GM23248 (cell line): ENCODE data around the gene ADAM15. TPM values are rescaled to one million over a fixed set of nuclear protein-coding genes. Genes with fewer than 3 reads are reported as not detected.

Experiments
- DNase-seq: peaks from one replicate; pipeline ENCODE4 v3.0.0-alpha.2; 2015
- H2AFZ ChIP-seq: fragments of 200-600 bp; sonication (generic); 2 replicates; pipeline ENCODE4 v1.6.1; 2016; ENCODE audit warnings: antibody characterized with exemption
- H3F3A ChIP-seq: fragments of 200-600 bp; sonication (generic); 2 replicates; pipeline ENCODE4 v1.6.1; 2016; ENCODE audit warnings: mild to moderate bottlenecking, antibody characterized with exemption, mixed run types; ENCODE audit not compliant: insufficient read depth
- H3K27ac ChIP-seq: fragments of 200-600 bp; sonication (generic); 2 replicates; pipeline ENCODE4 v1.5.1; 2016; ENCODE audit warnings: mild to moderate bottlenecking
- H3K27me3 ChIP-seq: fragments of 200-600 bp; sonication (generic); replicated peaks from 2 replicates; pipeline ENCODE4 v1.6.1; 2016; ENCODE audit warnings: mild to moderate bottlenecking; ENCODE audit not compliant: insufficient read depth
- H3K36me3 ChIP-seq: fragments of 200-600 bp; sonication (generic); 2 replicates; pipeline ENCODE4 v1.6.1; 2016; ENCODE audit warnings: low read depth, mild to moderate bottlenecking
- H3K4me1 ChIP-seq: fragments of 200-600 bp; sonication (generic); 2 replicates; pipeline ENCODE4 v1.6.1; 2016; ENCODE audit warnings: mild to moderate bottlenecking; ENCODE audit not compliant: insufficient read depth
- H3K4me2 ChIP-seq: fragments of 200-600 bp; sonication (generic); one replicate; pipeline ENCODE4 v1.6.1; 2016; ENCODE audit warnings: mild to moderate bottlenecking; ENCODE audit not compliant: unreplicated experiment
- H3K4me3 ChIP-seq: fragments of 200-600 bp; sonication (generic); 2 replicates; pipeline ENCODE4 v1.5.1; 2016; ENCODE audit warnings: mild to moderate bottlenecking
- H3K79me2 ChIP-seq: fragments of 200-600 bp; sonication (generic); 2 replicates; pipeline ENCODE4 v1.6.1; 2016; ENCODE audit warnings: mild to moderate bottlenecking; ENCODE audit not compliant: insufficient read depth
- H3K9ac ChIP-seq: fragments of 200-600 bp; sonication (generic); 2 replicates; pipeline ENCODE4 v1.6.1; 2016; ENCODE audit warnings: mild to moderate bottlenecking
- H3K9me2 ChIP-seq: fragments of 200-600 bp; sonication (generic); 2 replicates; pipeline ENCODE4 v1.6.1; 2016; ENCODE audit warnings: mixed run types, mild to moderate bottlenecking, moderate library complexity; ENCODE audit not compliant: insufficient read depth
- H3K9me3 ChIP-seq: fragments of 200-600 bp; sonication (generic); one replicate; pipeline ENCODE4 v1.6.1; 2017; ENCODE audit warnings: low read depth
- H4K20me1 ChIP-seq: fragments of 200-600 bp; sonication (generic); 2 replicates; pipeline ENCODE4 v1.6.0; 2016; ENCODE audit not compliant: insufficient read depth
- EZH2 ChIP-seq: fragments of 200-600 bp; sonication (generic); IDR thresholded peaks from 2 replicates; pipeline ENCODE4 v1.6.1; 2018; ENCODE audit warnings: antibody characterized with exemption, mild to moderate bottlenecking; ENCODE audit not compliant: insufficient read depth, poor library complexity, severe bottlenecking
- EZH2phosphoT487 ChIP-seq: fragments of 200-600 bp; sonication (generic); IDR thresholded peaks from 2 replicates; pipeline ENCODE4 v1.6.1; 2018; ENCODE audit warnings: antibody characterized with exemption, moderate library complexity, mild to moderate bottlenecking, low read depth; ENCODE audit not compliant: insufficient read depth
- WGBS, 2 experiments: methylation state at CpG; one replicate each; pipeline ENCODE4 v1.1.6; 2015 to 2017; ENCODE audit warnings: low lambda C conversion rate in 2 of 2, low coverage in 1 of 2; ENCODE audit errors: missing lambda C conversion rate in 2 of 2; 5-methylcytosine and 5-hydroxymethylcytosine counted together
- in situ Hi-C: fragments of 300-500 bp; cut with MboI; formaldehyde crosslinking; loops from 2 replicates; pipeline ENCODE4 v1.15.0; 2020
- polyA plus RNA-seq: library from polyadenylated mRNA; unstranded; fragments of >200 nt; fragmentation: Nextera tagmentation; extraction: Ambion mirVana; gene quantifications from 2 replicates; pipeline ENCODE4 v1.2.1, GENCODE V29; 2016
- total RNA-seq: library from RNA; depleted of rRNA; stranded (reverse); fragments of >200 nt; shearing (Covaris generic); gene quantifications from 2 replicates; pipeline ENCODE4 v1.2.3, GENCODE V29; 2014

The ADAM15 gene
- total and polyA plus RNA-seq, 2 experiments from 2014 or later, result 73.0 to 85.6 TPM

DNA sequence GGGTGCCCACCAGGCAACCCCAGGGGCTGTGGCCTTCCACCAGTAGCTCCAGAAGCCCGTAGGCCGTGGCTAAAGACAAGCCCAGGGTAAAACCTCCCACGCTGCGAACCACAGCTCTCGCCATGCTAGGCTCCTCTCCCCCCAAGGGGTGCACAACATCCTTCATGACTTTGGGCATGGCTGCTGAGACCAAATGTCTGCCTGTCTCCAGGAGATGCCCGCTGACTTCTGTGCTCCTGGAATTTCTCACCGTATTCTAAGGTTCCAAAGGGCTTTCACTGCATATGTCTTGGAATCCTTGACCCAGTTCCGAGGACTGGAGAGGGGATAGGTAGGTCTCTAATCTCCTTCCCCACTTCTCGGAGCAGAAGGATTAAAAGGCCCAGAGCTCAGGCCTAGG, 17.6 kb upstream of the ADAM15 start, which contains the start of the genes DCST1 and DCST2:
Gene DCST1, plus strand, starts transcription at position 301 of the 400 bp plus-strand sequence. CDS start 213 bp downstream, outside the sequence.
Gene DCST2, minus strand, starts transcription at position 258 of the 400 bp plus-strand sequence. Its CDS starts 80 bp downstream, at position 178.
- H3K36me3 ChIP-seq, result no peaks in the 10 kb centered on the region
- in situ Hi-C loops, result no loop called here
- WGBS, 2 experiments, result 80% methylated on average over 9 of the region's 9 CpGs
- no peak within 1 kb of the TSS for H2AFZ ChIP-seq
- H3K9me2 ChIP-seq, result no peaks in the 10 kb centered on the region
- H3K9me3 ChIP-seq, result no peaks in the 10 kb centered on the region
- H4K20me1 ChIP-seq, result no peaks in the 10 kb centered on the region
- no peak within 1 kb of the TSS for H3K27ac ChIP-seq
- peaks cover 3% of the 10 kb centered on the region; the same call in 1 of the 2 replicates for H3K4me1 ChIP-seq
- H3K79me2 ChIP-seq, result no peaks in the 10 kb centered on the region
- H3K4me3 ChIP-seq, result no peak within 1 kb of the TSS
- no peaks in the 10 kb centered on the region for H3K27me3 ChIP-seq
- DNase-seq, result no peak
- H3F3A ChIP-seq, result no peaks in the 10 kb centered on the region
- no peak for TF ChIP-seq EZH2phosphoT487
- TF ChIP-seq EZH2, result no peak
- H3K9ac ChIP-seq, result no peak within 1 kb of the TSS
- no peak within 1 kb of the TSS for H3K4me2 ChIP-seq

DNA sequence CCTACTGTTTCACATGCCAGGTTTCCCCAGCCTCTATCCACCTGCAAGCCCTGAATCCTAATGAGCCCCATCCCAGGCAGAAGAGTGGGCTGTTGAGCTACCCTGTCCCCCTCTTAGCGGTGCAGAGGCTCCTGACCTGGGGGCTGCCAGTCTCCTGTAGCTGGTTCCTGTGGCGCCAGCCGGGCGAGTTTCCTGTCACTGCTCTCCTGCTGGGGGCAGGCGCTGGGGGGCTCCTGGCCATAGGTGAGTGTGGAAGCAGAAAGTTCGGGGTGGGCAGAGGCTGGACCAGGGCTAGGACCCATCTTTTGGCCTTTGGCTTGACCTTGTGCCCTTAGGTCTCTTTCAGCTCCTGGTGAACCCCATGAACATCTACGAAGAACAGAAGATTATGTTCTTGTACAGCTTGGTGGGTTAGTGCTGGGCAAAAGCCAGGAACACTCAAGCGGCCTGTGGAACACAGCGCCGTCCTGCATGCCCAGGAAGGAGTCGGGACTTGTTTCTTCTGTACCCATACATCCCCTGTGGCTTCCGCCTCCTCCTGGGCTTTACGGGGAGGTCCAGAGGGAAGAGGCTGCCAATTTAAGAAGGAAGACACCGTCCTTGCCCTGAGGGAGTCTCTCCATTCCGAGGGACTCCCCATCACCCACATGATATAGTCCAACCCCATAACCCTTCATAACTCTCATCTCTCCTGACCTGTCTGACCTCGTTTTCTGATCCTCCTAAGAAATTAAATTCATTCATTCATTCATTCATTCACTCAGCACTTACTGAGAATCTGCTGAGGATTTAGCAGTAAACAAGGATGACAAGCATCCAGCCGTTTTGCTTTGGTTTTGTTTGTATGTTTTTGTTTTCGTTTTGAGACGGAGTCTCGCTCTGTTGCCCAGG, 16.6 kb upstream of the ADAM15 start:
- H3K36me3 ChIP-seq, result no peaks in the 10 kb centered on the region
- H3K9me2 ChIP-seq, result no peaks in the 10 kb centered on the region

DNA sequence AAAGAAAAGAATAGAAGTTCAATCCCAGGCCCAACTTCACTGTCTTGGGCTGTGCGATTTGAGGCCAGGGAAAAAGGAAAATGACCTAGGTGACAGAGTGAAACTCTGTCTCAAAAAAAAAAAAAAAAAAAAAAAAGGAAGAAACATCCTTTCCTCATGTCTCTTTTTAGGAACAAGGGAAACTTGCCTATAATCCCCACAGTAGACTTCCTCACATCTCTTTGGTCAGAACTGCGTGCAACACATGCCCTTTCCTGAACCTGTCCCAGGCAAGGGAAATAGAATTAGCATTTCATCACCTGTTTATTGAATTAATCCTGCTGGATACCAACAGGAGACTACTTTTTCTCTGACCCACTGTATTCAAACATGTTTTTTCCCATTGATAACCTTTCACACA, 15.2 kb upstream of the ADAM15 start:
- no peak for DNase-seq
- Histone ChIP-seq H3K4me1 (peaks cover 8% of the 10 kb centered on the region; the same call in 1 of the 2 replicates), H3K36me3 (no peaks in the 10 kb centered on the region), H3K9ac (no peak overlapping the region), H3K27ac (no peak overlapping the region), H3K79me2 (no peaks in the 10 kb centered on the region), H3F3A (no peaks in the 10 kb centered on the region), H2AFZ (no peak overlapping the region), H3K9me3 (no peaks in the 10 kb centered on the region), H4K20me1 (no peaks in the 10 kb centered on the region), H3K4me2 (no peak overlapping the region), H3K27me3 (no peaks in the 10 kb centered on the region), H3K4me3 (no peak overlapping the region), H3K9me2 (no peaks in the 10 kb centered on the region)
- WGBS, 2 experiments, result 91 to 92% methylated on average over 2 of the region's 2 CpGs
- TF ChIP-seq EZH2phosphoT487 (no peak), EZH2 (no peak)
- in situ Hi-C loops, result no loop called here

More for the DNA sequence above, 16.6 kb upstream of the ADAM15 start:
- Histone ChIP-seq H3K79me2 (no peaks in the 10 kb centered on the region), H3K4me3 (no peak overlapping the region), H3K4me2 (no peak overlapping the region), H3F3A (no peaks in the 10 kb centered on the region), H3K9ac (no peak overlapping the region), H3K4me1 (peaks cover 8% of the 10 kb centered on the region; the same call in 1 of the 2 replicates), H2AFZ (no peak overlapping the region), H3K27ac (no peak overlapping the region), H4K20me1 (no peaks in the 10 kb centered on the region), H3K27me3 (no peaks in the 10 kb centered on the region), H3K9me3 (no peaks in the 10 kb centered on the region)
- TF ChIP-seq EZH2 (no peak), EZH2phosphoT487 (no peak)
- DNase-seq, result no peak
- in situ Hi-C loops, result no loop called here
- WGBS, 2 experiments, result 66 to 72% methylated on average over 20 of the region's 20 CpGs

DNA sequence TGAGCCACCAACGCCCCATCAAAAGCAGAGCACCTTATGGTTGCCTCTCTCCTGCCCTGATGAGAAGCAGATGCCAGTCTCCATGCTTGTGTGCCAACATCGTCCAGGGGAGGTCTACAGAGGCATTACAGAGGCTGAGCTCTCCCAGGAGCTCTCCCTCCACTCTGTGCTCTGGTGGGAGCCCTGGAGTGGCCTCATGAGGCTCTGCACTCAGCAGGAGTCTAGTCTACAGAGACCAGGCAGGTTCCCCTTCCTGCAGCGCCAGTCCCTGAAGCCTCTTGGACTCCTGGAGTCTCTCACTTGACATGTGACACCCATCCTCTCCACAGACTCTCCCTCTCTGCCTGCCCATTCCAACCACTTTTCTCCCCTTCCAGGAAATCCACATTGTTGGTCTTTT, 14.1 kb upstream of the ADAM15 start:
- TF ChIP-seq EZH2 (no peak), EZH2phosphoT487 (no peak)
- H3K9ac ChIP-seq, result no peak overlapping the region
- peaks cover 8% of the 10 kb centered on the region; the same call in 1 of the 2 replicates for H3K4me1 ChIP-seq
- H3K9me2 ChIP-seq, result no peaks in the 10 kb centered on the region
- no peaks in the 10 kb centered on the region for H4K20me1 ChIP-seq
- no peaks in the 10 kb centered on the region for H3F3A ChIP-seq
- in situ Hi-C loops, result no loop called here
- H3K27me3 ChIP-seq, result no peaks in the 10 kb centered on the region
- H3K4me3 ChIP-seq, result no peak overlapping the region
- WGBS, 2 experiments, result 81 to 88% methylated on average over 3 of the region's 3 CpGs
- H3K4me2 ChIP-seq, result no peak overlapping the region
- H3K9me3 ChIP-seq, result no peaks in the 10 kb centered on the region
- no peak for DNase-seq
- H3K27ac ChIP-seq, result no peak overlapping the region
- no peaks in the 10 kb centered on the region for H3K79me2 ChIP-seq
- no peaks in the 10 kb centered on the region for H3K36me3 ChIP-seq
- no peak overlapping the region for H2AFZ ChIP-seq
